ENCODE results near the gene TOX2. TPM values are rescaled to one million over a fixed set of nuclear protein-coding genes. Genes with fewer than 3 reads are reported as not detected.

TOX2 gene, protein sequence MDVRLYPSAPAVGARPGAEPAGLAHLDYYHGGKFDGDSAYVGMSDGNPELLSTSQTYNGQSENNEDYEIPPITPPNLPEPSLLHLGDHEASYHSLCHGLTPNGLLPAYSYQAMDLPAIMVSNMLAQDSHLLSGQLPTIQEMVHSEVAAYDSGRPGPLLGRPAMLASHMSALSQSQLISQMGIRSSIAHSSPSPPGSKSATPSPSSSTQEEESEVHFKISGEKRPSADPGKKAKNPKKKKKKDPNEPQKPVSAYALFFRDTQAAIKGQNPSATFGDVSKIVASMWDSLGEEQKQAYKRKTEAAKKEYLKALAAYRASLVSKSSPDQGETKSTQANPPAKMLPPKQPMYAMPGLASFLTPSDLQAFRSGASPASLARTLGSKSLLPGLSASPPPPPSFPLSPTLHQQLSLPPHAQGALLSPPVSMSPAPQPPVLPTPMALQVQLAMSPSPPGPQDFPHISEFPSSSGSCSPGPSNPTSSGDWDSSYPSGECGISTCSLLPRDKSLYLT
- 4.7 TPM for polyA plus RNA-seq
- long read RNA-seq, donor 1, partial matches to known transcripts, result 0 of 1 reads
- long read RNA-seq, donor 1, other reads (novel, unspliced or antisense), result 0 of 1 reads
- long read RNA-seq, donor 2, result 0 reads
- long read RNA-seq, donor 3, partial matches to known transcripts, result 0 of 1 reads
- long read RNA-seq, donor 3, other reads (novel, unspliced or antisense), result 0 of 1 reads
- long read RNA-seq, donor 4, result 0 reads
- long read RNA-seq, donor 5, result 0 reads
- long read RNA-seq, donor 6, result 0 reads
- long read RNA-seq, donor 7, result 0 reads
- long read RNA-seq, donor 8, result 0 reads
- long read RNA-seq, donor 9, partial matches to known transcripts, result 0 of 1 reads
- long read RNA-seq, donor 9, other reads (novel, unspliced or antisense), result 0 of 1 reads
- long read RNA-seq, donor 10, partial matches to known transcripts, result 0 of 1 reads
- long read RNA-seq, donor 10, other reads (novel, unspliced or antisense), result 0 of 1 reads
- long read RNA-seq, donor 11, result 0 reads

DNA sequence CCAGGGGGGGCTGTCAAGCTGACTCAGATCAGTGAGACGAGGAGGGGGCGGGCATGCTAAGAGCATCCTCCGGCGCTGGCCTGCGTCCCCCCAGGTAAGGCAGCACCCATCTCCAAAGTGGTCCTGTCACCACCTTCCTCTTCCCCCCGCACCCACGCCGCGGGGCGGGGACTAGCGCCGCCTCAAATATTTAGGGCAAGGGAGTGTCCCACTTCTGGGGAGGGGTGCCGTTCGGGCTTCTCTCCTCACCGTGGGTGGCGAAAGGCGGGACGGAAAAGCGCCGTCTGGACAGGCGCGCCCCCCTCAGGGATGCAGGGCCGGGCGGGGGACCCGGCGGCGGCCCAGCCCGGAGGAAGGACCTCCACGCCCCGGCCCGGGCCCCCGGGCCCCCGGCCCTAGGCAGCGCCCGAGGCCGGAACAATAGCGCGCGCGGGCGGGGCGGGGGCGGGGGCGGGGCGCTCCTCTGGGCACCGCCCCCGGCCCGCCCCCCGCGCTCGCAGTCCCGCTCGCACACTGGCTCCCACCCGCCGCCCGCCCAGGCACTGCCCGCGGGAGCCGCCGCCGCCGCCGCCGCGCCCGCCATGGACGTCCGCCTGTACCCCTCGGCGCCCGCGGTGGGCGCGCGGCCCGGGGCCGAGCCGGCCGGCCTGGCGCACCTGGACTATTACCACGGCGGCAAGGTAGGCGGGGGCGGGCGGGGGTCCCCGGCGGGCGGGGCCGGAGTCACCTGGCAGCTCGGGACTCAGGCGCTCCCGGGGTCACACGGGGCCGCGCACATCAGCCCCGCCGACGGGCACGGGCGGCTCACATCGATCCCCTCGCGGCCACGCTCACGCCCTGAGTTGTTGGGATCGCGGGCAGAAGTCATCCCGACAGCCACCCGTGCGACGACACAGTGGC, at the start of gene TOX2:
TOX2 (plus strand) TSS at position 542 of the 900 bp plus-strand sequence; CDS start at position 582, 40 bp downstream.
- no peak for DNase-seq
- H3K27me3 ChIP-seq (ENCODE audit: control insufficient read depth, insufficient read depth, low read length), result peaks cover 52% of the 10 kb centered on the region
- H3K4me1 ChIP-seq (ENCODE audit: control insufficient read depth, insufficient read depth, low read length), result no peaks in the 10 kb centered on the region
- peak within 1 kb of the TSS; percentile 24 for H3K4me3 ChIP-seq (ENCODE audit: low read length)
- H3K9me3 ChIP-seq (ENCODE audit: control insufficient read depth, low read depth, low read length), result peaks cover 4% of the 10 kb centered on the region
- no peaks in the 10 kb centered on the region for H3K36me3 ChIP-seq (ENCODE audit: control insufficient read depth, insufficient read depth, low read length)
- no peak within 1 kb of the TSS for H3K27ac ChIP-seq (ENCODE audit: low read length)
- no CpG with 5 or more reads among the region's 111 CpGs for WGBS (ENCODE audit: insufficient coverage, low lambda C conversion rate)

DNA sequence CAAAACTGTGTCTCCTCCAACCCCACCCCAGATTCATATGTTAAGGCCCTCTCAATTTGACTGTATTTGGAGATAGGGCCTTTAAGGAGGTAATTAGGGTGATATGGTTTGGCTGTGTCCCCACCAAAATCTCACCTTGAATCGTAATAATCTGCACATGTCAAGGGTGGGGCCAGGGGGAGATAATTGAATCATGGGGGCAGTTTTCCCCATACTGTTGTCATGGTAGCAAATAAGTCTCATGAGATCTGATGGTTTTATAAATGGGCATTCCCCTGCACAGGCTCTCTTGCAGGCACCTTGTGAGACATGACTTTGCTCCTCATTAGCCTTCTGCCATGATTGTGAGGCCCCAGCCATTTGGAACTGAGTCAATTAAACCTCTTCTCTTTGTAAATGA, 46.6 kb upstream of the TOX2 start:
- no CpG with 5 or more reads among the region's 1 CpG for WGBS (ENCODE audit: insufficient coverage, low lambda C conversion rate)
- no peaks in the 10 kb centered on the region for H3K36me3 ChIP-seq (ENCODE audit: control insufficient read depth, insufficient read depth, low read length)
- H3K4me1 ChIP-seq (ENCODE audit: control insufficient read depth, insufficient read depth, low read length), result no peaks in the 10 kb centered on the region
- H3K4me3 ChIP-seq (ENCODE audit: low read length), result no peak overlapping the region
- H3K27ac ChIP-seq (ENCODE audit: low read length), result no peak overlapping the region
- no peaks in the 10 kb centered on the region for H3K9me3 ChIP-seq (ENCODE audit: control insufficient read depth, low read depth, low read length)
- no peak for DNase-seq
- no peaks in the 10 kb centered on the region for H3K27me3 ChIP-seq (ENCODE audit: control insufficient read depth, insufficient read depth, low read length)

DNA sequence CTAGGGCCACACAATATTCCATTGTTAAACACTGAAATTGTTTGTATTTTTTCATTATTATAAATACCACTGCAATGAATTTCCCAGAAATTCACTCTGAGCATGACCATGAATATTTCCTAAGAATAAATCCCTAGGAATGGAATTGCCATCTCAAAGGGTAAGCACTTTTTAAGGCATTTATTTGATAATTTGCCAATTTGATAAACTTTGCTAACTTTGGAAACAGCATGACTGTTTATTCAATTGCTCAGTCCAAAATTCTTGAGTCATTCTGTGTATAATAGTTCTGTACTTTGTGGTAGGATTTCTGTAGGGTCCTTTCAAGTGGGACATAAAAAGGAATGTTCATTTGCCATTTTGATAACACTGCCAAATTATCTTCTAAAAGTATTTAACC, 44.2 kb upstream of the TOX2 start:
- DNase-seq, result no peak
- no peak overlapping the region for H3K27ac ChIP-seq (ENCODE audit: low read length)
- no peaks in the 10 kb centered on the region for H3K36me3 ChIP-seq (ENCODE audit: control insufficient read depth, insufficient read depth, low read length)
- no peak overlapping the region for H3K4me3 ChIP-seq (ENCODE audit: low read length)
- H3K9me3 ChIP-seq (ENCODE audit: control insufficient read depth, low read depth, low read length), result no peaks in the 10 kb centered on the region
- H3K27me3 ChIP-seq (ENCODE audit: control insufficient read depth, insufficient read depth, low read length), result no peaks in the 10 kb centered on the region
- H3K4me1 ChIP-seq (ENCODE audit: control insufficient read depth, insufficient read depth, low read length), result no peaks in the 10 kb centered on the region

DNA sequence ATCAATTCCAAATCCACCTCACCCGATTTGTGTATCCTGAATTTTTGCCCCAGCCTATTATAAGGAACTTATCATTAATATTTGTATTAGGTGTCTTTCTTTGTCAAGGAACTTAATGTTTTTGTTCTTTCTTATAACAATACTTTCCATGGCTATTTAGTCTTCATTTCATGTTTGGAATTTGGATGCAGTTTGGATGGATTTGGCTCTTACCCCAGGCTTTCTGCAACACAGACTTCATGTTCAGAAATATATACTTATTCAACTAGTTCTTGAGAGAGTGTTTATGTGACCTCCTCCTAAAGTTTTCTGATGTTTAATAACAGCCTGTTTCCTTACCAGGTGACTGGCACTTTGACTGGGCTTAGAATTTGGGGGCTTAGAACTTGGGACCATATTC, 35.9 kb upstream of the TOX2 start:
- no peak for DNase-seq
- no peak overlapping the region for H3K4me3 ChIP-seq (ENCODE audit: low read length)
- H3K27me3 ChIP-seq (ENCODE audit: control insufficient read depth, insufficient read depth, low read length), result no peaks in the 10 kb centered on the region
- H3K36me3 ChIP-seq (ENCODE audit: control insufficient read depth, insufficient read depth, low read length), result no peaks in the 10 kb centered on the region
- no peaks in the 10 kb centered on the region for H3K4me1 ChIP-seq (ENCODE audit: control insufficient read depth, insufficient read depth, low read length)
- WGBS (ENCODE audit: insufficient coverage, low lambda C conversion rate), result 100% methylated on average over 1 of the region's 1 CpG
- no peaks in the 10 kb centered on the region for H3K9me3 ChIP-seq (ENCODE audit: control insufficient read depth, low read depth, low read length)
- H3K27ac ChIP-seq (ENCODE audit: low read length), result no peak overlapping the region

GRCh38 chr20:43893930-43894329, 20.7 kb upstream of the TOX2 start:
- H3K4me3 ChIP-seq (ENCODE audit: low read length), result no peak overlapping the region

GRCh38 chr20:43894491-43894890, 20.2 kb upstream of the TOX2 start:
- Histone ChIP-seq H3K4me1 (ENCODE audit: control insufficient read depth, insufficient read depth, low read length) (no peaks in the 10 kb centered on the region), H3K36me3 (ENCODE audit: control insufficient read depth, insufficient read depth, low read length) (no peaks in the 10 kb centered on the region), H3K9me3 (ENCODE audit: control insufficient read depth, low read depth, low read length) (no peaks in the 10 kb centered on the region), H3K27ac (ENCODE audit: low read length) (no peak overlapping the region), H3K27me3 (ENCODE audit: control insufficient read depth, insufficient read depth, low read length) (peaks cover 2% of the 10 kb centered on the region), H3K4me3 (ENCODE audit: low read length) (no peak overlapping the region)
- no peak for DNase-seq
- WGBS (ENCODE audit: insufficient coverage, low lambda C conversion rate), result no CpG with 5 or more reads among the region's 4 CpGs

More at GRCh38 chr20:43893930-43894329, 20.7 kb upstream of the TOX2 start:
- H3K36me3 ChIP-seq (ENCODE audit: control insufficient read depth, insufficient read depth, low read length), result no peaks in the 10 kb centered on the region
- WGBS (ENCODE audit: insufficient coverage, low lambda C conversion rate), result no CpG with 5 or more reads among the region's 2 CpGs
- H3K9me3 ChIP-seq (ENCODE audit: control insufficient read depth, low read depth, low read length), result no peaks in the 10 kb centered on the region
- no peaks in the 10 kb centered on the region for H3K4me1 ChIP-seq (ENCODE audit: control insufficient read depth, insufficient read depth, low read length)
- no peak overlapping the region for H3K27ac ChIP-seq (ENCODE audit: low read length)
- no peaks in the 10 kb centered on the region for H3K27me3 ChIP-seq (ENCODE audit: control insufficient read depth, insufficient read depth, low read length)
- no peak for DNase-seq

DNA sequence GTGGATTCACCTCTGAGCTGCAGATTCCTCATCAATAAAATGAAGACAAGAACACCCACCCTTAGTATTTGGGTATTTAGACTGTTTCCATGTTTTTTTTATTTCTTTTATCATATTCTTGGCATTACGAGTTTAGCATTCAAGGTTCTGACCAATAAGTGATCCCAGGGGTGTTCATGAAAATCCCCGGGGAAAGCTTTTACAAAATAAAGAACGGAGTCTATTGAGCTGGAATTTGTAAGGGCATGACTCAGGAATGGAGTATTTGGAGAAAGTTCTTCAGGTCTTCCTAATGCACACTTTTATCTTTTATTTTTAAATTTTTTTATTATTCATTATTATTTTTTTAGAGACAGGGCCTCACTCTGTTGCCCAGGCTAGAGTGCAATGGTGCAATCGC, 19.4 kb upstream of the TOX2 start:
- WGBS (ENCODE audit: insufficient coverage, low lambda C conversion rate), result 67% methylated on average over 1 of the region's 4 CpGs
- Histone ChIP-seq H3K9me3 (ENCODE audit: control insufficient read depth, low read depth, low read length) (no peaks in the 10 kb centered on the region), H3K27me3 (ENCODE audit: control insufficient read depth, insufficient read depth, low read length) (peaks cover 3% of the 10 kb centered on the region), H3K27ac (ENCODE audit: low read length) (no peak overlapping the region), H3K36me3 (ENCODE audit: control insufficient read depth, insufficient read depth, low read length) (no peaks in the 10 kb centered on the region), H3K4me1 (ENCODE audit: control insufficient read depth, insufficient read depth, low read length) (no peaks in the 10 kb centered on the region), H3K4me3 (ENCODE audit: low read length) (no peak overlapping the region)
- DNase-seq, result no peak

DNA sequence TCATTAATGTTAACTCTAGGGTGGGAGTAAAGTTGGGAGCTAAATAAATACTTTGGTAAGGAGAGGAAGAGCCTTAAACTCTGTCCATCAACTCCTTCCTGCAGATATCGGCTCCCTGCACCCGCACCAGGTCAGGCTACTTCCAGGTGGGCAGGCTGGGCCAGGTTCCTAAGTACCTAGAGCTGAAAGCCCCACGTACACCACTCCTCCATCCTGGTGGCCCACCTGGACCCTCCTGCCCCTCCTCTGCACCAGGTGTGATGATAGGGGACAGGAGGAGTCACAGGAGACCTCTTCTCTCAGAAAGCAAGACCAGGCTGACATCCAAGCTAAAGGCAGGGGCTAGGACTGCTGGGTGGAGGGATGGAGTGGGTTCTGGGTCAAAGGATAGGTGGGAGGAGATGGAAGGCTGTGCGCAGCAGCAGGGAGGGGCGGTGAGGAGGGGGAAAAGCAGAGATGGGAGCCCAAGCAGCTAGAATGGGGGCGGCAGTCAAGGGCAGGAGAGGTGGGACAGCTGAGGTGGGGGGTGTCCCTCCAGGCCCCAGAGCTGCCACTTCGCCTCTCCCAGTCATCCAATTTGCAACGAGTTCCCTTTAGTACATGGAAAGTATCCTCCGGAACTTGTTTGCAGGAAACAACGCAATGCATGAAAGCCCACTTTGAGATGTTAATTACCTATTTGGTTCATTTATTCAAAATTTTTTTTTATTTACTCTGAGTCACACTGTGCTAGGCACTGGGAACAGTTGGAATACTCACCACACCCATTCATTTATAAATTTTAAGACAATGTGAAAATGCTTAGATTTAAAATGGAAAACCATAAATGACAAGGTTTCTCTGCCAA, 15.2 kb upstream of the TOX2 start:
- peaks cover 3% of the 10 kb centered on the region for H3K27me3 ChIP-seq (ENCODE audit: control insufficient read depth, insufficient read depth, low read length)
- H3K27ac ChIP-seq (ENCODE audit: low read length), result no peak overlapping the region
- H3K9me3 ChIP-seq (ENCODE audit: control insufficient read depth, low read depth, low read length), result no peaks in the 10 kb centered on the region
- WGBS (ENCODE audit: insufficient coverage, low lambda C conversion rate), result no CpG with 5 or more reads among the region's 10 CpGs
- no peak overlapping the region for H3K4me3 ChIP-seq (ENCODE audit: low read length)
- no peaks in the 10 kb centered on the region for H3K4me1 ChIP-seq (ENCODE audit: control insufficient read depth, insufficient read depth, low read length)
- DNase-seq, result no peak
- H3K36me3 ChIP-seq (ENCODE audit: control insufficient read depth, insufficient read depth, low read length), result no peaks in the 10 kb centered on the region

DNA sequence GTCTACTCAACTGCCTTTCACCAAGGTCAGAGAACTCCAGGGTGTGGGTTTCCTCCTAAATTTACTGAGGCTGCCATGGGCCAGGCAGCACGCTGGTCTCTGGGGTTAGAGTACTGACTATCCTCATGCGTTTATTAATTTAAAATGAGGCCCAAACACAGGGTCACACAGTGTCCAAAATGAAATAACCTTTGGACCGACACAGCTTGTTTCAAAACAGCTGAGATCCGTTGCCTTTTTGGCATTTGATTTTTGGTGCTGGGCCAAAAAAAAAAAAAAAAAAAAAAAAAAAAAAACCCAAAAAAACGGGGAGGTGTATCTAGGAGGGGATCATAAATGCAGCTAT, 14.6 kb upstream of the TOX2 start:
- 63% methylated on average over 1 of the region's 5 CpGs for WGBS (ENCODE audit: insufficient coverage, low lambda C conversion rate)
- Histone ChIP-seq H3K4me3 (ENCODE audit: low read length) (no peak overlapping the region), H3K36me3 (ENCODE audit: control insufficient read depth, insufficient read depth, low read length) (no peaks in the 10 kb centered on the region), H3K27ac (ENCODE audit: low read length) (no peak overlapping the region), H3K9me3 (ENCODE audit: control insufficient read depth, low read depth, low read length) (no peaks in the 10 kb centered on the region), H3K4me1 (ENCODE audit: control insufficient read depth, insufficient read depth, low read length) (no peaks in the 10 kb centered on the region), H3K27me3 (ENCODE audit: control insufficient read depth, insufficient read depth, low read length) (peaks cover 3% of the 10 kb centered on the region)
- DNase-seq, result no peak

All from large intestine (tissue), 12 donors.